Stimulated activated CD4-positive, alpha-beta T cell treated with anti-CD3 and anti-CD28 coated beads, TNF-alpha, amount 100 ng/mL, for 24 hours (primary cell): Measurements from ENCODE around the gene IFI16.
"Not testable (repeated sequence)": the region's sequence is repeated elsewhere in the genome, so short reads cannot be mapped to it uniquely, and the experiment has no call there.

ENCODE experiments used
- DNase-seq, 3 experiments: peaks; one replicate each; pipeline ENCODE4 v3.0.0-alpha.2; 2020; ENCODE audit warnings: low read depth in 3 of 3

Gene IFI16

DNA sequence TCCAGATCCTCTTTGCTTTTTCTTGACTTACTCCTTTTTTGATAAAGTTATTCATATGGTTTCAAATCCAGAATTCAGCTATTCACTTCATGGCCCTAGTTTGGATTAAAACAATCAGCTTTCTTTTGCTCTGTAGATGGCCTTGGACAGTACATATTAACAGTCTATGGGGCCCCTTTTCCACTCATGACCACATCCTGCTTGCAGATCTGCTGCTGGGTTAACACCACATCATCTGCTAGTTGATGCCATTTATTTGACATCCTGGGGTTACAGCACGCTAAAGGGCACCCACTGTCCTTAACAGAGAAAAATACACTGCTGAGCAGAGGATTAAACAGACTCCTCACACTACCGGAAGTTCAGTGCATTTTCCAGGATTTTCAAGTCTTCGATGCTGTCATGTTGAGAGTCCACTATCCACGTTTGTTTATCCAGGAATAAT lies 941 bp upstream of the IFI16 start:
- peak in 2 of 3 experiments; percentile 41 to 53 for DNase-seq

DNA sequence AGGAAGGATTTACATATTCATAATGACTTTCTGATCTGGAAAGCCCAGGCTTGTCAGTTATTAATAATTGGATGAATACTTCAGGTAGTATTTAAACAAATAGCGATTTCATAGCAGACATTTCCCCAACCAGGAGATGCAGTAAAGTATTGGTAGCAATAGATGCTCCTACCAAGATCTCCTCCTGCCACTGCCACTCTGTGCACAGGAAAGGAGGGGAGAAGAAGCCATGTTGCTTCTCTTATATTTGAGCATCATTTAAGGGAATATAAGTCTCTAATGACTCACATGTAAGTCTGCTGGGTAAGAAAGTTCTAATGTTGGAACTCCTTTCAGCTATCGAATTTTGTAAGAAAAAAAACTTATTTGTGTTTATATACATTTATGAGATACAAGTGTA lies 420 bp upstream of the IFI16 start:
- DNase-seq, result no peak

DNA sequence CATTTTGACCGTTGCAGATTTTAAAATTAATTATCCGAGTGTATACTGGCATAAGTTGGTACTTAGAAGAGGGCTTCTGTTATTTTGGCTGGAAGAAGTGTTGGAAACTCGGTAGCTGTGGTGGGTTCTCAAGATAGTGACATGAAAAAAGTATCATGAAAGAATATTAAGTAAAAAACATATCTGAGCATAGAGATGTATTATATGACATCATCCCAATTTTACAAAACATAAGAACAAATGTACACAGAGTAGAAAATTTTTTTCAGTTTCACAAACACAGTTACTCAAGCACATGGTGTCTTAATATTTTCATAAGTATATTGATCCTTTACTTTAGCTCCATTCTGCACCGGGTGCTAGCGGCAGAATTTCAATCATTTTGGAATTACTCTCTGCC lies 684 bp downstream of the IFI16 start:
- DNase-seq, result no peak

DNA sequence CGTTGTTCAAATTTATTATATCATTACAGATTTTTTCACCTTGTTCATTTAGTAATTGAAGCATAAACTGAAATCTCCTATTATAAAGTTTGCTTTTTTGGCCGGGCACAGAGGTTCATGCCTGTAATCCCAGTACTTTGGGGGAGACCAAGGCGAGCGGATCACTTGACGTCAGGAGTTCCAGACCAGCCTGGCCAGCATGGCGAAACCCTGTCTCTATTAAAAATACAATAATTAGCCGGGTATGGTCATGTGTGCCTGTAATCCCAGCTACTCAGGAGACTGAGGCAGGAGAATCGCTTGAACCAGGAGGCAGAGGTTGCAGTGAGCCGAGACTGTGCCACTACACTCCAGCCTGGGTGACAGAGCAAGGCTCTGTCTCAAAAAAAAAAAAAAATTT lies 1.3 kb downstream of the IFI16 start:
- peak in 1 of 3 experiments; percentile 18 for DNase-seq

DNA sequence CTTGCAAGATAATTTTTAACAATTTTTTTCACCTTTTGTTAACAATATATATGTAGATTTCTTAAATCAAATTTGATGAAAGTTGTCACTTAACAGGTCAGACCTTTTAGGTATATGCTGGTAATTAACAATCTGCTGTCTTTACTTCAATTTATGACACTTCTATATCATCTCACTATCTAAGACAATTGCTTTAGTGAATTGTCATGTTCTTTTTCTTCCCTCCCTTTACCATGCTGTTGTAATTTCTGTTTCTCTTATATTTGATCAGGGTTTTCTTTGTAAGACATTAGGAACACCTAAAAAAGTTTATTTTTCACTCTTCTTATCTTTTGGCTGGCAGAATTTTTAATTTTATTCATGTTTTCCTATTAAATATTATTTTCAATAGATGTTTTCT lies 2.0 kb downstream of the IFI16 start:
- no peak for DNase-seq

DNA sequence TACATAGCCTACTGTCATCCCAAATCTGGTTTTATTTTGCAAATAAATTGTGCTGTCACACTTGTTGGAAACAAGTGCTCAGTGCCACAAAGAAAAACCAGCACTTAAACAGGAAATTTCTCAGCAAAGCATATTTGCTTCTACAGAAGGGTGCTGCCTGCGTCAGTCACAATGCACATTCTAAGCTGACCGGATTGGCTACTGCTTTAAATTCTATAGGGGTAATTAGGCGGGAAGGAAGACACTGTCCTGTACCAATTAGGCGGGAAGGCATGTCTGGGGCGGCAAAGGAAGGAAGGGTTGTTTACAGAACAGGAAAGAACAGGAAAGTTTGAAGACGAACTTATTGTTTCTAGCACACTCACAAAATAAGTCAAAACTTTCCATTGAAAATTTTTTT lies 2.8 kb downstream of the IFI16 start:
- DNase-seq, result peak in 2 of 3 experiments; percentile 38 to 60

DNA sequence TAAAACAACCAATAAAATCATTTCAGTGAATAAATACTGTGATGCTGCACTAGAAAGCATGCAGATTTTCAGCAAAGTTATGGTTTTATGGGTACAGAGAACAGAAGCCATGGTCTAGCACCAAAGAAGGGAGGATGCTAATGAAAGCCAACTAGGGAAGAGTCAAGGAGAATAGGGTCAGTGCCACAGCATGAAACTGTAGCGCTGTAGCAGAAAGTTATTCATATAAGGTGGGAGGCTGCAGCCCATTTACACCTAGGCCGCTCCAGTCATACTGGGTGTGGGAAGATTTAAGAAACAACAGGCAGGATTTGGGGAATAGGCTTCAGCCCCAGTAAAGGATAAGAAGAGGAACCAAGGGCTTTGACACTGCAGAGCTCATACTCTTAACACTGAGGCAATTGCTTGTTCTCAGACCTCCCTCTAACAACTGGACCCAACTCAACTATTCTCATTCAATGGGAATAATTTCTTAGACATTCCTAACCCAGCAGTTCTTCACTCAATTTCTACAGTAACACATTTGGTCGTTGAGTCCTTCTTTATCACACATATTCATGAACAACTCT lies 4.4 kb downstream of the IFI16 start:
- DNase-seq, result no peak

DNA sequence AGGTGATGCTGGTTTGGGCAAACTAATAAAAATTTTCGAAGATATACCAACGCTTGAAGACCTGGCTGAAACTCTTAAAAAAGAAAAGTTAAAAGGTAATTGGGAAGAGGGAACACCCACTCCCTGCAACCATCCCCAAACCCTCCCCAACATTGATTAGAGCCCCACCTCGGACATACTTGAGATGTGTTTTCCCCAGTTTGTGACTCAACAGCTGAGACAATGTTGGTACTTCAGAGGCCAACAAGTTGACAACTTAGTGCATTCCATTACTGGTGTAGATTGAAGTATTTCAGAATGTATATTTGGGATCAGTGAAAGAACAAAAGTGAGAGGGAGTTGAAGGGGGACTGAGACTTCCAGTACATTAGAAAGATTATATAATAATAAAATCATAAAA lies 5.1 kb downstream of the IFI16 start:
- no peak for DNase-seq

DNA sequence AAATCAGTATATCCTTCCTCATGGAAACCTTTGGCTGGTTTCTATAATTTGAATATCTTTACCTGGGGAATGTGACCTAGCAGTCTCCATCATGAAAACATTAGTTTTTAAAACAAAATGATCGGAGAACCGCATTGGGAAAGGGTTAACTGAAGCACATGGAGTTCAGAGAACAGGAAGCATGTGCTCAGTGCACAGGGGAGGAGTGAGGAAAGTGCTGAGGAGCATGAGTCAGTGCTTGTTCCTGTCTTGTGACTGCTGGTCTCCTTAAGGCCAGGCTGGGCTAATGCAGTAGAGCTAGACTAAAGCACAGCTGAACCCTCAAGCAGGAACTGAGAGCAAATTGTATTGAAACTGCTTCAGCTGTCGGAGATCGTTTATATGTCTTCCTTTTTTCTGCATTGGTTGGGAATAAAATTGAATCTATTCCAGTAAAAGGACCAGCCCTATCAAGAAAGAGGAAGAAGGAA lies 5.8 kb downstream of the IFI16 start:
- peak in 2 of 3 experiments; percentile 59 to 61 for DNase-seq

DNA sequence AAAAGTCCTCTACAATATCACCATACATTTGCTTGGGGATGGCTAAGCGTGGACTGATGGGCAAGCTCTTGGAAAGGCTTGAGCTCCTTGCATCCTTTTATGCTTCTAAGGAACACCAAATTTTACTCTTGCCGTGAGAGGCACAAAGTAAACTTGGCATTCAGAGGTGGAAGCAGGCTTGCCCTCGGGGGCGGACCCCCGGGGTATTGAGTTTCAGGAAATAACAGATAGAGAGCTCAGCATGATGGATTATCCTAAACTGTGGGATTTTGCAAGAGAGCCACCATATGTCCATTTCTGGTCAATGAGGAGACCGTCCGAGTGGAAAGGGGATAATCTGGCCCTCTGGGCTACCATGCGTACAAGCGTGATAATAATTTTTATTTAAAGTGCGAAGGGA lies 14.0 kb downstream of the IFI16 start:
- no peak for DNase-seq

DNA sequence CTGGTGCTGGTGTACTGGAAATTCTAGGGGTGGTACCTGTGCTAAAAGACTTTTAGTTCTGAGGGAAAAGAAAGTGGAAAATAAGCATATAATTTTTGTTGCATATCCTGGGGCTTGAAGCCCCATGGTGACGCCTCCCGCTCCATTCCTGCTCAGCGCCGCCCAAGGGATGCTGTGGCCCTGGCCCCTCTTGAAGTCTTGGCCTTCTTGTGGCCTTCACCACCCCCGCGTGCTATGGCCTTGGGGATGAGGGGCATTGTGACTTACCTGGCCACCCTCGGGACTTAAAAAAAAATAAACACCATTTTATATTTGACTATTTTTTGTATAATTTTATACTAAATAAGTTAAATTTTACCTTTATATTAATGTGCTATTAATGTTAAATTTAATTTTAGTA lies 15.3 kb downstream of the IFI16 start:
- DNase-seq, result no peak

DNA sequence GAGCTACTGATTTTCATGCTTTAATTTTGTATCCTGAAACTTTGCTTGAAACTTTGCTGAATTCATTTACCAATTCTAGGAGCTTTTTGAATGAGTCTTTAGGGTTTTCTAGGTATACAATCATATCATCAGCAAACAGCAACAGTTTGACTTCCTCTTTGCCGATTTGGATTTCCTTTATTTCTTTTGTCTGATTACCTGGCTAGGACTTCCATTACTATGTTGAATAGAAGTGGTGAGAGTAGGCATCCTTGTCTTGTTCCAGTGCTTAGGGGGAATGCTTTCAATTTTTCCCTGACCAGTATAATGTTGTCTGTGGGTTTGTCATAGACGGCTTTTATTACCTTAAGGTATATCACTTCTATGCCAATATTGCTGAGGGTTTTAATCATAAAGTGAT lies 17.1 kb downstream of the IFI16 start:
- DNase-seq, result not testable (repeated sequence)

DNA sequence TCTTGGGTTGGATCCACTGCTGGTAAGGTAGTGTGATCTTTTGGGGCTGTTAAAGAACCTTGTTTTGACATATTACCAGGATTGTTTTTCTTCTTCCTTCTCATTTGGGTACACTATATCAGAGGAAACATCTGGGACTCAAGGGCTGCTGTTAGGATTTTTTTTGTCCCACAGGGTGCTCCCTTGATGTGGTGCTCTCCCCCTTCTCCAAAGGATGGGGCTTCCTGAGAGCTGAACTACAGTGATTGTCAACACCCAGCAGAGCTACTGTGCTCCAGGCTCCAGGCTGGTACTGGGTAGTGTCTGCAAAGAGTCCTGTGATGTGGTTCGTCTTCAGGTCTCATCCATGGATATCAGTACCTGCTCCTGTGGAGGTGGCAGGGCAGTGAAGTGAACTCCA lies 20.6 kb downstream of the IFI16 start:
- DNase-seq, result no peak

DNA sequence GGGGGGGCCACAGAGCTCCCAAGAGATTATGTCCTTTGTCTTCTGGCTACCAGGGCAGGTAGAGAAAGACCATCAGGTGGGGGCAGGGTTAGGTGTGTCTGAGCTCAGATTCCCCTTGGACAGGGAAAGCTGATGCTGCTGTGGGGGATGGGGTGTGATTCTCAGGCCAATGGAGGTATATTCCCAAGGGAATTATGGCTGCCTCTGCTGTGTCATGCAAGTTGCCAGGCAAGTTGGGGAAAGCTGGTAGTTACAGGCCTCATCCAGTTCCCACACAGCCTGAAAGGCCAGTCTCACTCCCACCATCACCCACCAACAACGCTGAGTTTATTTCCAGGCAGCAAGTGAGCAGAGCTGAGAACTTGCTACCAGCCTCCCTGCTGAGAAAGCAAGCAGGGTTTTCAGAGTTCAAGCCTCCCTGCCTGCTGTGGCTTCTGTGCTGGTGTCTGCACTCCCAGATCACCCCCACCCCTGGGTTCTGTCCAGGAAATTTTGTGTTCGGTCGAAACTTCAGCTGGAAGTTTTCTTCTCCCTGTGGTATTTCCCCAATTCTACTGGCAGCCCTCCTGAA lies 21.3 kb downstream of the IFI16 start:
- DNase-seq, result no peak

DNA sequence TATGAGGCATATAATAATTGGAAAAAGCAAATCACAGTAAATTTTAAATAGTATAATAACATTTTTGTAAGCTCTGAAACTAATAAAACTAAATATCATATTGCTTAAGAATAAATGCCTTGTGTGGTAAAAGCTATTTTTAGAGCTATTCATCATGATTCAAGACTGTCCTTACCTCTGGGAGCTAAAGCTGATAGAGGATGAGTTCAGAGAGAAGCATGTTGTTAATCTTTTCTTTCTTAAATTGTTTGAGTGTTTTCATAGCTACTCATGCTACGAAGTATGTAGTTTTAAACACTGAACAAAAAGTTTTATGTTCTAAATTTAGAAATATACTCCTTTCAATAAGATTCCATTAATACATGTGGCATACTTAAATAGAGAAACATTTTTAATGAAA lies 30.5 kb downstream of the IFI16 start:
- no peak for DNase-seq

DNA sequence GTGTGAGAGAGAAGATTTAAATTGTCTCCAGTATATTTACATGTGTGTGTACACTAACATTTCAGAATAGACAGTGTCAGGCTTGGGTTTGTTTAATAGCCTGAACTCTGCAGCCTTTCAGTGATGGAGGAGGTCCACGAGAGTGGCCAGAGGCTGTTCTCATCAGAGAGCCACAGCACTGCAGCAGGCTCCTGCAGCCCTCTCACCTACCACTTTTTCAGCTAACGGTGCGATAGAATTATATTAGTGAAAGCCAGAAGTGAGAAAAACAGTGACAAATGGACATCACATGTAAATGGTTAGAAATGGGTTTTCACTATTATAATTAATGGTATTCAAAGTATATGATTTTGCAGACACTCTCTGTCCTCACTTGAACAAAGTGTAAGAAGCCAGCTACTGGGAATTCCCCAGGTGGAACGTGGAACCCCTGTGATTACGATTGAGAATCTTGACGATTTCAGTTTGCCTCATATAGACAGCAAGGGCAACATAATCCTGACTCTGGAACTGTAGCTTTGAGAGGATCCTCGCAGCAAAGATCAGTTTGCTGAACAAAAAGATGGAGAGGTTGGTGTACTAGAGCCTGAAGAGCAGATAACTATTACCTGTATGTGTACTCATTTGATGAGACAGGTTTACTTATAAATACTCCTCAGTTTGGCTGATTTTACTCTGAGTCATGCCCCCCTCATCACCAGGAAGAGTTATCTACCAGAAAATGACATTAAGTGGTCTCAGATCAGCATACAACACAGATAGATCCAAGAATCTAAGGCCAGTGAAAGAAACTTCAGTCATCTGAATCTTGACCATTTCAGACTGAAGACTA lies 31.4 kb downstream of the IFI16 start:
- no peak for DNase-seq

DNA sequence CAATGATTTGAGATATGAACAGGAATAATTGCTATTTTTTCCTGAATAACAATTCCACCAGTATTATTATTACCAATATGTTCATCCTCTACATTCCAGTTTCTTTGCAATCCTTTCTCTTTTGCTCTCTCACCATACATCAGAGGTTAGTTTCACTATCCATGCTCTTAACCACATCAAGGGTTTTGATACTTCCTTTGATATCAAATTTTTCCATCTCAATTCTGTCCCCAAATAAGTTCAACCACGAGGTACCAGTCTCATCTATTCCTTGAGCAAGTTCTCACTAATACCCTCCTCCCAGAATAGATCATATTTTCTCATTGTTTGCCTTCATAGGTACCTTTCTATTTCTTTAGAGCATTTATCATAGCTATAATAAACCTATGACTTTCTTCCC lies 36.8 kb downstream of the IFI16 start:
- not testable (repeated sequence) for DNase-seq

DNA sequence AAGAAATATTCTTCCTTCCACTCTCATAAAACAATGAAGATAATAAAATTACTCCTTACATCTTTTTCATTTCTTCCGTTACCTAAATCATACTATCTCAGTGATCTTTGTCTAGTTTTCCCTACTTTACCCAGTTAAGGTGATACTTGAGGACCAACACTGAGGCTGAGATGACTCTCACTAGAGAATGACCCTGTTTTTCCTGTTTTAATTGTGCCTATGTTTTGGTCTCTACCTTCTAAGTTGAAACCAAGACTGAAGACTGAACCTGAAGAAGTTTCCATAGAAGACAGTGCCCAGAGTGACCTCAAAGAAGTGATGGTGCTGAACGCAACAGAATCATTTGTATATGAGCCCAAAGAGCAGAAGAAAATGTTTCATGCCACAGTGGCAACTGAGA lies 41.7 kb downstream of the IFI16 start:
- no peak for DNase-seq

DNA sequence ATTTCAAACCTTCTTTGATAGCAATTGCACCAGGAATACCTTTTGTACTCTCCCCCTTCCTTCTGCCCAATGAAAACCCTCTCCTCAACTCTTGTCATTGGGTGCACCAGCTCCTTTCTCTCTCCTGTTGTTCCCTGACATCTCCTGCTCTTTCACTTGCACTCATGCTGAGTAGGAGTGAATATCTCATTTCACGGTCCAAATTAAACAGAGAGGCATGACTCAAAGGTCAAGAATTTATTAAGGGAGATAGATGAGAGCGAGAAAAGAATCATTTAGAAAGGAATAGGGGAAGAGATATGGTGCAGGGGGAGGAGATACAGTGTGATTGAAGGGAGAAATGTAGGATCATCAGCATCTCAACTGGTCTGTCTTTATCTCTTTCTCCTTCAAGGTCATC lies 44.7 kb downstream of the IFI16 start:
- no peak for DNase-seq

DNA sequence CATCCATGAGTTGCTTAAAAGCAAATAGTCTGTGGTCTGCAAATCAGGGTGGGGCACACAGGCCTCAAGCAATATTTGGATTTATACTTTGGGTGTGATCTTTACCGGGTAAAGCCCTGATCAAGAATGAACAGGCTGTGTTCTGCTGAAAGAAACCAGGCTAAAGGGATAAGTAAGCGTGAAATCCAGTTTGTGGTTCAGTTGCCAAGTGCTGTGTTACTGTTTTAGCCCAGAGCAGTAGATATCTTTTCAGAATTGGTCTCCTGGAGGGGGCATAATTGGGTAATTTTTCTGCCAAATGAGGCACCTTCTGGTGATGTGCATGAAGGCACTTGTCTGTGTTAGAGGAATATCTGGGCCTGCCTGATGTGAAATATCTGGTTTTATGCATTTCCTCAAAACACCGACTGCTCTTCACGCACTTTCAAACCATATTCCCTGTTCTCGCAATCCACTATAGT lies 45.5 kb downstream of the IFI16 start:
- no peak for DNase-seq

DNA sequence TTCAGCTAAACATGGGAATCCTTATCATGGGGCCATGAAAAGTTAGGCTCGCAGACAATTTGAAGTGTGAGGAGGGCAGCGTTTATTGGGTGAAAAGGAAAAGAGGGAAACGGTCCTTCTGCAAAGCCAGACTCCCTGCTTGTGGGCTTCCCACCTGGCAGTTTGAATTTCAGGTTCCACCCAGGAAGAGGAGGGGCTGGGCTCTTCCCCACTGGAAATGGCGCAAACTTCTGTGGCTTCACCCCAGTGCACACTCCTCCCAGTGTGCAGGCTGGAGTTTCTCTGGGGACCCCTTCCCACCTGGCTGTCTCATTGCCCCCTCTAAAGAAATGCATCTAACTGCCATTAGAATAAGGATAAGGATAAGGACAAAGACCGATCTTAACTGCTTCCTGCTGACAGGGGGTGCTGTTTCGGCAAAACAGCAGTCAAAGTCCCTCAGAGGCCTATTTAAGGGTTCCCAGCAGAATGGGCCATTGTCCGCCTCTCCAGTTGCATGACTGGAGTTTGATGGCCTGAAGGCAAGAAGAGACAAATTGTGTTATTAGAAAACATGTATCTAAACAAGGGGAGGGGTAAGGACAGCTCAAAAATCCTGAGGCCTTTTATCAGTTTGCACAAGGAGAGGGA lies 46.5 kb downstream of the IFI16 start:
- no peak for DNase-seq

DNA sequence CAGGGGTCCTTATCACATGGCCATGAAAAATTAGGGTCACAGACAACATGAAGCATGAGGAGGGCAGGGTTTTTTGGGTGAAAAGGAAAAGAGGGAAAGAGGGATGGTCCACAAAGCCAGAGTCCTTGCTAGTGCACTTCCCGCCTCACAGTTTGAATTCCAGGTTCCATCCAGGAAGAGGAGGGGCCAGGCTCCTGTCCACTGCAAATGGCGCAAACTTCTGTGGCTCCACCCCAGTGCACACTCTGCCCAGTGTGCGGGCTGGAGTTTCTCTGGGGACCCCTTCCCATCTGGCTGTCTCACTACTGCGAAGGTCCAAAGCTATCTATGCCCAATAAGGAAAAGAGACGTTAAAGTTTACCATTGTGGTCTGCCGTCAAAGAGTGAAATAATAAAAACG lies 49.0 kb downstream of the IFI16 start:
- no peak for DNase-seq

DNA sequence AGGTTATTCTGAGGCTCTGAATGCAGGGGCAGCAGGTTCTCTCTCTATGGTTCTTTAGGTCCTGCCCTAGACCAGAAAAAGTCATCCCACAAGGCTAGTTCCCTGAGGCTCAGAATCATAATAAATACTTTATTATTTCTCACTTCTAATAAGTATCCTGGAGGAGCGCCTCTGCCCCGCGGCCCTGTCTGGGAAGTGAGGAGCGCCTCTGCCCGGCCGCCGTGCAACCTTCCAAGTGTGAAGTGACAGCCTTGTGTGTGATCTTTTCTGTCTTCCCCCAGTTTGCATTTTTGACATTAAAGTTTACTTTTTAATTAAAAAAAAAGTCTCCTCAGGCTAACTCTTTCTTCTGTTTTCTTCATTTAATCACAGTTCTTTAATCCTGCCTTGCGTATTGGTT lies 55.4 kb downstream of the IFI16 start:
- no peak for DNase-seq
